ENCODE data around the gene UPK1B.
"Not testable (repeated sequence)": the region's sequence is repeated elsewhere in the genome, so short reads cannot be mapped to it uniquely, and the experiment has no call there.

UPK1B gene

GRCh38 chr3:119227070-119227850 is 53.9 kb downstream of the UPK1B start:
- no peak for DNase-seq

GRCh38 chr3:119228373-119229145 is 55.2 kb downstream of the UPK1B start:
- DNase-seq: no peak

- DNase-seq: no peak
Measured at GRCh38 chr3:119229190-119229589, 55.8 kb downstream of the UPK1B start.

- no peak for DNase-seq
Measured at GRCh38 chr3:119230071-119230470, 56.7 kb downstream of the UPK1B start.

- no peak for DNase-seq
Measured at GRCh38 chr3:119230745-119231144, 57.3 kb downstream of the UPK1B start.

- DNase-seq: no peak
Measured at GRCh38 chr3:119234610-119235009, 61.2 kb downstream of the UPK1B start.

- no peak for DNase-seq
Measured at GRCh38 chr3:119235151-119235550, 61.8 kb downstream of the UPK1B start.

GRCh38 chr3:119236756-119237155 is 63.4 kb downstream of the UPK1B start:
- DNase-seq: no peak

- no peak for DNase-seq
Measured at GRCh38 chr3:119237299-119237698, 63.9 kb downstream of the UPK1B start.

GRCh38 chr3:119238363-119238762 is 65.0 kb downstream of the UPK1B start:
- no peak for DNase-seq

GRCh38 chr3:119239206-119239820 is 65.9 kb downstream of the UPK1B start:
- no peak for DNase-seq

GRCh38 chr3:119240101-119240590 is 66.7 kb downstream of the UPK1B start:
- DNase-seq: peak; percentile 41

- peak; percentile 76 to 85 for DNase-seq
Measured at GRCh38 chr3:119240591-119241434, 67.4 kb downstream of the UPK1B start, which contains the start of gene B4GALT4. Gene B4GALT4 (minus strand): TSS chr3:119240878. CDS start chr3:119230099, 10,779 bp downstream.

- DNase-seq: not testable (repeated sequence)
Measured at GRCh38 chr3:119242387-119243057, 69.1 kb downstream of the UPK1B start.

GRCh38 chr3:119243058-119243529 is 69.7 kb downstream of the UPK1B start:
- DNase-seq: not testable (repeated sequence)

- no peak for DNase-seq
Measured at GRCh38 chr3:119243712-119244111, 70.3 kb downstream of the UPK1B start.

- DNase-seq: peak; percentile 20 to 23
Measured at GRCh38 chr3:119245778-119246177, 72.4 kb downstream of the UPK1B start.

All from SHP77 (cell line).